Muscle layer of colon (tissue), 2 donors: ENCODE measurements around the gene PTPRT.

ENCODE experiments used
- H3K27ac ChIP-seq: one replicate; pipeline ENCODE4 v1.7.0; 2013; ENCODE audit warnings: low read depth, mild to moderate bottlenecking, low read length, moderate library complexity
- H3K27me3 ChIP-seq, 2 donors: one replicate each; pipeline ENCODE4 v1.7.0; 2013; ENCODE audit warnings: low read length in 2 of 2, mild to moderate bottlenecking in 2 of 2; ENCODE audit not compliant: insufficient read depth in 2 of 2, control insufficient read depth in 1 of 2
- H3K36me3 ChIP-seq: one replicate; pipeline ENCODE4 v1.7.0; 2013; ENCODE audit warnings: mild to moderate bottlenecking, low read length; ENCODE audit not compliant: insufficient read depth
- H3K4me1 ChIP-seq: one replicate; pipeline ENCODE4 v1.7.0; 2013; ENCODE audit warnings: mild to moderate bottlenecking, low read length; ENCODE audit not compliant: insufficient read depth
- H3K4me3 ChIP-seq, 2 donors: one replicate each; pipeline ENCODE4 v1.7.0; 2013; ENCODE audit warnings: low read length in 2 of 2, low read depth in 1 of 2, mild to moderate bottlenecking in 1 of 2, moderate library complexity in 1 of 2
- H3K9ac ChIP-seq: one replicate; pipeline ENCODE4 v1.7.0; 2013; ENCODE audit warnings: low read length
- H3K9me3 ChIP-seq: one replicate; pipeline ENCODE4 v1.7.0; 2013; ENCODE audit warnings: mild to moderate bottlenecking, low read length
- donor health status: abdominal sarcoma.
- donor health status: Adenocarcinoma of cecum.

Gene PTPRT

DNA sequence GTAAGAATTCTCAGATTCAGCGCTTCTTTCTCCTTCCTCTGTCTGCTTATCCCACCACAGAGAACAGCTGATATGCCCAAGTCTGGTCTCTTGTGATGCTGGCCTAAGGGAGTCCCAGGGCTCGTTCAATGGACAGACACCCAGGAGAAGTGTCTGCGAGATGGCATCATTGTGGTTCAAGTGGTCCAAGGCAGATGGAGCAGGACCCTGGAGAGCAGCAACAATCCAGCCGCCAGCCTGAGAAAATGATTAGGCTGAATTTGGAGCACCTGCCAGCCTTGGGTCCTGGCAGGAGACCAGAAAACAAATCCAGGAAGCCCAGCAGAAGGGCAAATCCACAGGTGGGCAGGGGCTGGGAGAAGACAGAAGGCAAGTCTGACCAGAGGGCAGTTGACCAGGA lies 145.8 kb downstream of the PTPRT start:
- H3K9ac ChIP-seq = no peak overlapping the region
- no peaks in the 10 kb centered on the region for H3K36me3 ChIP-seq
- no peak overlapping the region for H3K4me3 ChIP-seq
- H3K27ac ChIP-seq = no peak overlapping the region
- no peaks in the 10 kb centered on the region for H3K27me3 ChIP-seq
- H3K9me3 ChIP-seq = no peaks in the 10 kb centered on the region
- H3K4me1 ChIP-seq = no peaks in the 10 kb centered on the region

DNA sequence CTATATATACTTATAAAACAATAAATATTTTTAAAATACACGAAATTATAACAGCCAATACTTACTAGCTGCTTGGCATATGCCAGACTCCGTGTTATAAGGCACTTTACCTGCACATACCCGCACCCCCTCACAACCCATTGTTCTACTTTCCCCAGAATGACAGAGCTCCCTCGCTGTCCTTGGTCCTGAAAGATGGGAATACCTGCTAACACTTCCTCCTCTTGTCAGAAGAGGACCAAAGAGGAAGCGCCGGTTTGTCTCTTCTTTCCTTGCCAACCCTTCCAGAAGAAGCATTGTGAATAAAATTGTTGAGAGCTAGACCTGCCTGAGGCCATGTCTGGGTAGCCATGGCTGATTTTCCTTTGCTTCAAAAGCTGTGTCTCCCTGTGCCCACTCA lies 149.3 kb downstream of the PTPRT start:
- Histone ChIP-seq H3K27me3 (no peaks in the 10 kb centered on the region), H3K4me1 (no peaks in the 10 kb centered on the region), H3K4me3 (no peak overlapping the region), H3K9me3 (no peaks in the 10 kb centered on the region), H3K36me3 (no peaks in the 10 kb centered on the region), H3K27ac (no peak overlapping the region), H3K9ac (no peak overlapping the region)

- H3K27ac ChIP-seq = no peak overlapping the region
- H3K27me3 ChIP-seq = no peaks in the 10 kb centered on the region
- no peaks in the 10 kb centered on the region for H3K4me1 ChIP-seq
- no peak overlapping the region for H3K4me3 ChIP-seq
- no peaks in the 10 kb centered on the region for H3K9me3 ChIP-seq
- no peaks in the 10 kb centered on the region for H3K36me3 ChIP-seq
- H3K9ac ChIP-seq = no peak overlapping the region
These were observed 151.9 kb downstream of the PTPRT start for GRCh38 chr20:43037605-43038309.

DNA sequence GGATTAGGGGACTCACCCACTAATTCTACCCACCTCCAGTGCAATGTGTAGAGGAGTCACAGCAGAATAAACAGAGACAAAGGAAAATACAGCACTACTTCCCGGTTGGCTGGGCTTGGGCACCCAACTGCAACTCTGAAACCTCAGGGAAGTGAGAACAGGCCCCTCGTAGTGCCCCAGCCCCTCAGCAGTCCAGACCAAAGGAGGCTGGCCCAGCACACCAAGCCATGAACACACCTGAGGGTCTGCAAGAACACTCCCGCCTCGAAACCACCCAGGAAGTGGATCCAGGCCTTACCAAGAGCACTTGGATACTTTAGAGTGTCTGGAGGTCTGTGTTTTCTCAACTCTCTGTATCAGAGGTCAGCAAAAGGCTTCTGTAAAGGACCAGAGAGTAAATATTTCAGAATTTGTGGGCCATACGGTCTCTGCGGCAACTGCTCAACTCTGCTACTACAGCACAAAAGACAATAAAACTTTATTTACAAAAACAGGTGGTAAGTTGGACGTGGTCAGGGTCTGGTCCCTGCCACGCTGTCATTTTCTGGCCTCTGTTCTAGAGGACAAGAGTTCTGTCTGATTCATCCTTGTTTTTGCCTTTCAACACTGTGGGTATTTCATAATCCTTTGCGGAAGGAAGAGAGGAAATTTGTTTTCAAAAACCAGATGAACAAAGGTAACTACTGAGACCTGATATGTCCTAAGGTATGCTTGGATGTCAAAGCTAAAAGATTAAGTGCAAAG lies 154.6 kb downstream of the PTPRT start:
- H3K4me3 ChIP-seq = no peak overlapping the region
- H3K4me1 ChIP-seq = no peaks in the 10 kb centered on the region
- no peaks in the 10 kb centered on the region for H3K27me3 ChIP-seq
- no peak overlapping the region for H3K27ac ChIP-seq
- H3K9me3 ChIP-seq = no peaks in the 10 kb centered on the region
- no peaks in the 10 kb centered on the region for H3K36me3 ChIP-seq
- H3K9ac ChIP-seq = no peak overlapping the region

DNA sequence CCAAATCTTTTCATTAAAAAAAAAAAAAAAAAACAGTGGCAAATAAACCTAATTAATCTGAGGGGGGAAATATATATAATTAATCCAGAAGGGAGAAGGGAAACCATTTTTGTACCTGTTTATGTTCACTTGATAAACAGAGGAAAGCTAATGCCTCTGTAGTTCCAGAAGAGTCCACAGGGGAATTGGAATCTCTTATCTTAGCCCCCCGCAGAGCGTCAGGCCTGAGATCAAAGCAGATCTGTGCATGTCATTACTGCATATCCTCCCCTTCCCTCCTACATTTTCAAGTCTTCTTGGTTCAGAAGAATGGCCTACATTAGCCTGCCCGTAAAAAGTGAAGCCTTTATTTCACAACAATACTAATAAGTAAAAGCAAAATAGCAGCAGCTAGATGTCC lies 157.2 kb downstream of the PTPRT start:
- no peaks in the 10 kb centered on the region for H3K27me3 ChIP-seq
- H3K27ac ChIP-seq = no peak overlapping the region
- H3K9ac ChIP-seq = no peak overlapping the region
- H3K4me3 ChIP-seq = no peak overlapping the region
- H3K4me1 ChIP-seq = no peaks in the 10 kb centered on the region
- no peaks in the 10 kb centered on the region for H3K9me3 ChIP-seq
- H3K36me3 ChIP-seq = no peaks in the 10 kb centered on the region

DNA sequence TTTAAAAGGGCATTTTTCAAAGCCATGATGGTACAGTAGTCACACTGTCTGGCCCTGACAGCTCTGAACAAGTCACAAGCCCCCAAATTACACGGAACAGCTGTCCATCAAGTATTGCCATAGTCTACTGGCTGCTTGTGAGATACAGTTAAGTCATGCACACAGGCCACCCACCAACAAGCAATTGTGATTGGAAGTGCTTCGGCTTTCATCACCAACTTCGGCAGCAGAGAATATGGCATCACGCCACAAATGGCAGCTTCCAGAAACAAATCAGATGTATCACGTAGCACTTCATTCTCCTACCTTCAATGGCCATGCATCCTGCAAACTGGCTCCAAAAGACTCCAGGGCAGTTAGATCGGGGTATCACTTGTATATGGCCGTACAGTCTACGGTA lies 160.5 kb downstream of the PTPRT start:
- Histone ChIP-seq H3K27me3 (no peaks in the 10 kb centered on the region), H3K36me3 (no peaks in the 10 kb centered on the region), H3K9ac (no peak overlapping the region), H3K9me3 (no peaks in the 10 kb centered on the region), H3K4me3 (no peak overlapping the region), H3K27ac (no peak overlapping the region), H3K4me1 (no peaks in the 10 kb centered on the region)

DNA sequence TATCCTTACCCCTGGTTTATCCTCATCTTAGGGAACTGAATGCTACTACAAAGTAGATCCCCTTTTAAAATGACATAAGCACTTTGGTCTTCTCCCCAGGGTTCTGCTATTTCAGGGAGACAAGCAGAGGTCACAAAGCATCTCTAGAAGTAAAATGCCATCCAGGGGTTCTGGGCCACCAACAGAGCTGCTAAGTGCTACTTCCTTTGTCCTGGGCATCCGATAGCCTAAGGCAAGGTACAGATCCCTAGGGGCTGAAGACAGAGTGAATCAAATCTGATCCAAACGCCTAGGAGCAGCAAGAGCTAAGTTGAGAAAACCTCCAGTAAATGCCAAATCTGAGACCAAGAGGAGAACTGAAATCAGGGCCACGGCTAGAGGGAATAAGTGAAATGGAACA lies 161.2 kb downstream of the PTPRT start:
- Histone ChIP-seq H3K9me3 (no peaks in the 10 kb centered on the region), H3K36me3 (no peaks in the 10 kb centered on the region), H3K27me3 (no peaks in the 10 kb centered on the region), H3K4me1 (no peaks in the 10 kb centered on the region), H3K27ac (no peak overlapping the region), H3K9ac (no peak overlapping the region), H3K4me3 (no peak overlapping the region)

GRCh38 chr20:43023836-43024235 lies 165.9 kb downstream of the PTPRT start:
- Histone ChIP-seq H3K27ac (no peak overlapping the region), H3K27me3 (no peaks in the 10 kb centered on the region), H3K36me3 (no peaks in the 10 kb centered on the region), H3K9ac (no peak overlapping the region), H3K9me3 (no peaks in the 10 kb centered on the region), H3K4me1 (no peaks in the 10 kb centered on the region), H3K4me3 (no peak overlapping the region)

DNA sequence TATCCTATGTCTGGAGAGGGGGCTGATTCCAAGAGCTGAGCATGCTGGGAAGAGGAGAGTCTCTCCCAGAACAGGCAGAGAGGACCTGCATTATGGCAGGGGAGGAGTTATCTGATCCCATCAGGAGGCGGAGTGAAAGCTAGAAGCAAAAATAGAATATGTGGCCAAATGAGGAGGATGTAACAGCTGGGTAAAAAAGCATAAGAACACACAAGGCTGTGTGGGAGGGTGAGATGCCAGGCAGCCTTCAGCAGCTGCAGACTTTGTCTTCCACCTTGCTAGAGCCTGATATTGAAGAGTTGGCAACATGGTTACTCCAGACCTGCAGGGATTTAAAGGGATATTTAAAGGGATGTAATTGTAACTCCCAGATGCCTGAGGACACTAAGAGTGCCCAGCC lies 167.1 kb downstream of the PTPRT start:
- Histone ChIP-seq H3K4me3 (no peak overlapping the region), H3K27ac (no peak overlapping the region), H3K9me3 (no peaks in the 10 kb centered on the region), H3K27me3 (no peaks in the 10 kb centered on the region), H3K36me3 (no peaks in the 10 kb centered on the region), H3K4me1 (no peaks in the 10 kb centered on the region), H3K9ac (no peak overlapping the region)

- Histone ChIP-seq H3K36me3 (no peaks in the 10 kb centered on the region), H3K4me3 (no peak overlapping the region), H3K27me3 (no peaks in the 10 kb centered on the region), H3K9ac (no peak overlapping the region), H3K4me1 (no peaks in the 10 kb centered on the region), H3K27ac (no peak overlapping the region), H3K9me3 (no peaks in the 10 kb centered on the region)
These were observed 167.6 kb downstream of the PTPRT start for GRCh38 chr20:43022081-43022480.

GRCh38 chr20:43017241-43018030 lies 172.3 kb downstream of the PTPRT start:
- H3K36me3 ChIP-seq = no peaks in the 10 kb centered on the region
- no peaks in the 10 kb centered on the region for H3K9me3 ChIP-seq

More at GRCh38 chr20:43017241-43018030, 172.3 kb downstream of the PTPRT start:
- H3K27me3 ChIP-seq = no peaks in the 10 kb centered on the region
- no peak overlapping the region for H3K4me3 ChIP-seq
- no peak overlapping the region for H3K9ac ChIP-seq
- H3K27ac ChIP-seq = no peak overlapping the region
- no peaks in the 10 kb centered on the region for H3K4me1 ChIP-seq
